HCT116 (cell line): ENCODE results near the gene LAIR1. TPM values are rescaled to one million over a fixed set of nuclear protein-coding genes. Genes with fewer than 3 reads are reported as not detected.
"Not testable (repeated sequence)": the region's sequence is repeated elsewhere in the genome, so short reads cannot be mapped to it uniquely, and the experiment has no call there.

ENCODE experiments used
- ATAC-seq: fragments of 200-7000 bp; cut with Tn5 transposase; 2 replicates; pipeline ENCODE4 v1.9.1; 2020; ENCODE audit warnings: mild to moderate bottlenecking, moderate library complexity
- BruUV-seq: library from RNA; stranded (reverse); fragments of 400-500 nt; replicated peaks from 2 replicates; lab custom pipeline; 2021; lab: Mats Ljungman, UMichigan
- CTCF ChIA-PET: fragments of 300-600 bp; sonication (Branson Sonifier 250); formaldehyde crosslinking; loops from one replicate; lab custom pipeline; 2021; ENCODE audit warnings: antibody characterized with exemption; lab: Charles Lee
- POLR2A ChIA-PET: fragments of 300-600, 350-600 bp; sonication (Branson Sonifier 250); formaldehyde crosslinking; loops from one replicate; lab custom pipeline; 2021; ENCODE audit warnings: antibody characterized with exemption; lab: Charles Lee
- RAD21 ChIA-PET, 2 experiments: fragments of 300-600 bp; sonication (Branson Sonifier 250); formaldehyde crosslinking; loops; one replicate each; lab custom pipeline; 2023; ENCODE audit warnings: low total read pairs in 2 of 2; ENCODE audit not compliant: uncharacterized antibody in 2 of 2, unreplicated experiment in 2 of 2, low non-redundant PET in 1 of 2; lab: Charles Lee
- DNase-seq: peaks from one replicate; pipeline ENCODE4 v3.0.0-alpha.2; 2010; ENCODE audit warnings: low read depth, low spot score
- H2AFZ ChIP-seq: fragments of 200-600 bp; shearing (Covaris generic), sonication (generic); 2 replicates; pipeline ENCODE4 v1.6.1; 2017; ENCODE audit warnings: low read depth, mixed run types, mixed read lengths, antibody characterized with exemption, low read length; ENCODE audit not compliant: poor library complexity, severe bottlenecking
- H3K27ac ChIP-seq: 2 replicates; pipeline ENCODE4 v1.5.1; 2012; ENCODE audit warnings: low read depth, low read length
- H3K27me3 ChIP-seq: fragments of 200-600 bp; sonication (generic); 2 replicates; pipeline ENCODE4 v1.6.1; 2016; ENCODE audit warnings: mixed run types, low read length, mixed read lengths; ENCODE audit not compliant: insufficient read depth
- H3K36me3 ChIP-seq, 2 experiments: fragments of 200-500 bp in 1 of 2; fragments of 200-600 bp in 1 of 2; sonication (Bioruptor generic) in 1 of 2; sonication (generic) in 1 of 2; 2 replicates each; pipeline versions ENCODE4 v1.5.1 to v1.6.1; 2014 to 2016; ENCODE audit warnings: low read length in 2 of 2, inconsistent platforms in 1 of 2, mixed read lengths in 1 of 2, mixed run types in 1 of 2; ENCODE audit not compliant: insufficient read depth in 2 of 2, control insufficient read depth in 1 of 2
- H3K4me1 ChIP-seq, 2 experiments: fragments of 200-600 bp in 1 of 2; sonication (generic) in 1 of 2; 2 replicates each; pipeline versions ENCODE4 v1.5.1 to v1.6.1; 2012 to 2017; ENCODE audit warnings: low read length in 2 of 2, inconsistent platforms in 1 of 2, mild to moderate bottlenecking in 1 of 2, mixed read lengths in 1 of 2, mixed run types in 1 of 2, moderate library complexity in 1 of 2; ENCODE audit not compliant: insufficient read depth in 2 of 2, control insufficient read depth in 1 of 2
- H3K4me2 ChIP-seq: fragments of 200-600 bp; sonication (generic); 2 replicates; pipeline ENCODE4 v1.6.1; 2017; ENCODE audit warnings: mixed run types, low read length, mixed read lengths
- H3K4me3 ChIP-seq, 2 experiments: fragments of 200-600 bp in 1 of 2; sonication (generic) in 1 of 2; replicated peaks in 1 of 2; 2 replicates each; pipeline ENCODE4 v1.5.1; 2011 to 2016; ENCODE audit warnings: low read length in 2 of 2, control low read depth in 1 of 2, low read depth in 1 of 2, mild to moderate bottlenecking in 1 of 2, mixed read lengths in 1 of 2, mixed run types in 1 of 2
- H3K79me2 ChIP-seq: fragments of 200-600 bp; sonication (generic); 2 replicates; pipeline ENCODE4 v1.6.1; 2017; ENCODE audit warnings: mild to moderate bottlenecking, mixed run types, low read length, moderate library complexity, mixed read lengths; ENCODE audit not compliant: insufficient read depth
- H3K9ac ChIP-seq: fragments of 200-600 bp; sonication (generic); 2 replicates; pipeline ENCODE4 v1.6.1; 2016; ENCODE audit warnings: low read length, mixed read lengths
- H3K9me2 ChIP-seq: fragments of 200-600 bp; sonication (generic), shearing (Covaris generic); 2 replicates; pipeline ENCODE4 v1.6.1; 2017; ENCODE audit warnings: mixed run types, mild to moderate bottlenecking, moderate library complexity; ENCODE audit not compliant: insufficient read depth
- H3K9me3 ChIP-seq, 2 experiments: fragments of 200-500 bp in 1 of 2; fragments of 200-600 bp in 1 of 2; sonication (Bioruptor generic) in 1 of 2; sonication (generic) in 1 of 2; 2 replicates each; pipeline ENCODE4 v1.6.1; 2014 to 2017; ENCODE audit warnings: low read length in 2 of 2, mixed read lengths in 2 of 2, inconsistent platforms in 1 of 2, low read depth in 1 of 2, mild to moderate bottlenecking in 1 of 2, mixed run types in 1 of 2, moderate library complexity in 1 of 2; ENCODE audit not compliant: control insufficient read depth in 1 of 2, insufficient read depth in 1 of 2
- H4K20me1 ChIP-seq: fragments of 200-600 bp; sonication (generic), shearing (Covaris generic); 2 replicates; pipeline ENCODE4 v1.6.1; 2017; ENCODE audit warnings: mixed run types, mild to moderate bottlenecking, moderate library complexity; ENCODE audit not compliant: insufficient read depth
- CEBPB ChIP-seq: IDR thresholded peaks from 2 replicates; pipeline ENCODE4 v1.6.1; 2012; ENCODE audit warnings: low read depth
- EZH2phosphoT487 ChIP-seq: fragments of 200-600 bp; IDR thresholded peaks from 2 replicates; pipeline ENCODE4 v1.6.1; 2018; ENCODE audit warnings: antibody characterized with exemption, borderline replicate concordance
- JUND ChIP-seq: IDR thresholded peaks from 2 replicates; pipeline ENCODE4 v1.6.1; 2012
- POLR2A ChIP-seq: IDR thresholded peaks from 2 replicates; pipeline ENCODE4 v1.7.0; 2011; ENCODE audit warnings: borderline replicate concordance; ENCODE audit not compliant: insufficient read depth, insufficient read length; ENCODE audit errors: extremely low read depth
- POLR2AphosphoS5 ChIP-seq: IDR thresholded peaks from 2 replicates; pipeline ENCODE4 v1.6.1; 2011; ENCODE audit warnings: mild to moderate bottlenecking, low read depth, low read length, moderate library complexity
- SRF ChIP-seq: IDR thresholded peaks from 2 replicates; pipeline ENCODE4 v1.6.1; 2012; ENCODE audit warnings: low read depth
- TCF7L2 ChIP-seq: IDR thresholded peaks from 2 replicates; pipeline ENCODE4 v1.7.0; 2011; ENCODE audit warnings: borderline replicate concordance, inconsistent platforms; ENCODE audit not compliant: insufficient read depth, insufficient read length; ENCODE audit errors: extremely low read depth
- YY1 ChIP-seq: IDR thresholded peaks from 2 replicates; pipeline ENCODE4 v1.6.1; 2011; ENCODE audit warnings: low read length, low read depth, moderate library complexity, mild to moderate bottlenecking; ENCODE audit not compliant: insufficient replicate concordance; ENCODE audit errors: extremely low read depth
- ZNF274 ChIP-seq: fragments of 200-500 bp; sonication (Bioruptor generic); IDR thresholded peaks from 2 replicates; pipeline ENCODE4 v1.6.1; 2014; ENCODE audit warnings: mild to moderate bottlenecking, low read depth, low read length, inconsistent platforms
- intact Hi-C: fragments of 100-400 bp; cut with micrococcal nuclease; formaldehyde crosslinking; loops from 2 replicates; pipeline ENCODE4 v1.10.0; 2022
- total RNA-seq: library from RNA; stranded (reverse); gene quantifications from one replicate; pipeline ENCODE4 v1.2.1, GENCODE V29; 2021; ENCODE audit not compliant: unreplicated experiment
- TF ChIP-seq, protein P1 (sequence below): IDR thresholded peaks from 2 replicates; pipeline ENCODE4 v1.6.1; 2012; ENCODE audit warnings: low read depth
- TF ChIP-seq, protein P2 (sequence below): IDR thresholded peaks from 2 replicates; pipeline ENCODE4 v1.6.1; 2011; ENCODE audit warnings: mild to moderate bottlenecking, low read length, moderate library complexity; ENCODE audit not compliant: insufficient replicate concordance; ENCODE audit errors: extremely low read depth

The LAIR1 gene
- total RNA-seq, 1 experiment from 2014 or later: 0.89 TPM

DNA sequence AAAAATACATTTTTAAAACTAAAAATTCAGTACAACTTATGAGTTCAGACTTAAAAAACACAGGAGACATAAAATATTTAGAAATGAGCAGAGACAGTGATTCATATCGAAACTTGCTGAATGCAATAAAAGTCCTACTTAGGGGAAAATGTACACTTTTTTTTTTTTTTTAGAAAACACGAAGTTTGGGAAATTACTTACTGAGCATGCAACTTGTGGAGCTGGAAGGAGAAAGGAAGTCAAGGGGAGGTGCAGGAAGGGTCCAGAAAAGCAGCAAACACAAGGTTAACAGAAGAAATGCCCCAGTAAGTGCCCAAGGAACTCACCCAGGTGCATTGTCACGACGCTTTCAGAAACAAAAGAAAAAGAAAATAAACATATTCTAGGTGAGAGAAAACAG lies 18.6 kb upstream of the LAIR1 start:
- ChIA-PET POLR2A (no interaction called here), CTCF (interaction anchor here (1.7 kb wide), 1 partner anchor 8 kb away, joined by 9 read pairs; no protein-coding TSS in a partner anchor), RAD21 (no interaction called here)
- H3K4me1 ChIP-seq: peaks cover 0 to 4% of the 10 kb centered on the region in 2 experiments; a peak in 1 of 4 replicates
- no peak for TF ChIP-seq TCF7L2
- TF ChIP-seq JUND: no peak
- no peak for TF ChIP-seq ZNF274
- no peak for TF ChIP-seq SRF
- TF ChIP-seq, protein P1, sequence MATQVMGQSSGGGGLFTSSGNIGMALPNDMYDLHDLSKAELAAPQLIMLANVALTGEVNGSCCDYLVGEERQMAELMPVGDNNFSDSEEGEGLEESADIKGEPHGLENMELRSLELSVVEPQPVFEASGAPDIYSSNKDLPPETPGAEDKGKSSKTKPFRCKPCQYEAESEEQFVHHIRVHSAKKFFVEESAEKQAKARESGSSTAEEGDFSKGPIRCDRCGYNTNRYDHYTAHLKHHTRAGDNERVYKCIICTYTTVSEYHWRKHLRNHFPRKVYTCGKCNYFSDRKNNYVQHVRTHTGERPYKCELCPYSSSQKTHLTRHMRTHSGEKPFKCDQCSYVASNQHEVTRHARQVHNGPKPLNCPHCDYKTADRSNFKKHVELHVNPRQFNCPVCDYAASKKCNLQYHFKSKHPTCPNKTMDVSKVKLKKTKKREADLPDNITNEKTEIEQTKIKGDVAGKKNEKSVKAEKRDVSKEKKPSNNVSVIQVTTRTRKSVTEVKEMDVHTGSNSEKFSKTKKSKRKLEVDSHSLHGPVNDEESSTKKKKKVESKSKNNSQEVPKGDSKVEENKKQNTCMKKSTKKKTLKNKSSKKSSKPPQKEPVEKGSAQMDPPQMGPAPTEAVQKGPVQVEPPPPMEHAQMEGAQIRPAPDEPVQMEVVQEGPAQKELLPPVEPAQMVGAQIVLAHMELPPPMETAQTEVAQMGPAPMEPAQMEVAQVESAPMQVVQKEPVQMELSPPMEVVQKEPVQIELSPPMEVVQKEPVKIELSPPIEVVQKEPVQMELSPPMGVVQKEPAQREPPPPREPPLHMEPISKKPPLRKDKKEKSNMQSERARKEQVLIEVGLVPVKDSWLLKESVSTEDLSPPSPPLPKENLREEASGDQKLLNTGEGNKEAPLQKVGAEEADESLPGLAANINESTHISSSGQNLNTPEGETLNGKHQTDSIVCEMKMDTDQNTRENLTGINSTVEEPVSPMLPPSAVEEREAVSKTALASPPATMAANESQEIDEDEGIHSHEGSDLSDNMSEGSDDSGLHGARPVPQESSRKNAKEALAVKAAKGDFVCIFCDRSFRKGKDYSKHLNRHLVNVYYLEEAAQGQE: no peak
- TF ChIP-seq POLR2AphosphoS5: no peak
- no peak for TF ChIP-seq POLR2A
- no peak for TF ChIP-seq EZH2phosphoT487
- no peak for TF ChIP-seq CEBPB
- TF ChIP-seq, protein P2, sequence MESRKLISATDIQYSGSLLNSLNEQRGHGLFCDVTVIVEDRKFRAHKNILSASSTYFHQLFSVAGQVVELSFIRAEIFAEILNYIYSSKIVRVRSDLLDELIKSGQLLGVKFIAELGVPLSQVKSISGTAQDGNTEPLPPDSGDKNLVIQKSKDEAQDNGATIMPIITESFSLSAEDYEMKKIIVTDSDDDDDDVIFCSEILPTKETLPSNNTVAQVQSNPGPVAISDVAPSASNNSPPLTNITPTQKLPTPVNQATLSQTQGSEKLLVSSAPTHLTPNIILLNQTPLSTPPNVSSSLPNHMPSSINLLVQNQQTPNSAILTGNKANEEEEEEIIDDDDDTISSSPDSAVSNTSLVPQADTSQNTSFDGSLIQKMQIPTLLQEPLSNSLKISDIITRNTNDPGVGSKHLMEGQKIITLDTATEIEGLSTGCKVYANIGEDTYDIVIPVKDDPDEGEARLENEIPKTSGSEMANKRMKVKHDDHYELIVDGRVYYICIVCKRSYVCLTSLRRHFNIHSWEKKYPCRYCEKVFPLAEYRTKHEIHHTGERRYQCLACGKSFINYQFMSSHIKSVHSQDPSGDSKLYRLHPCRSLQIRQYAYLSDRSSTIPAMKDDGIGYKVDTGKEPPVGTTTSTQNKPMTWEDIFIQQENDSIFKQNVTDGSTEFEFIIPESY: no peak
- TF ChIP-seq YY1: no peak
- H3K9me3 ChIP-seq: no peaks in the 10 kb centered on the region
- DNase-seq (no peak), ATAC-seq (no peak)
- H3K4me3 ChIP-seq: no peak overlapping the region
- no TSS peak for BruUV-seq
- no peaks in the 10 kb centered on the region for H4K20me1 ChIP-seq
- H3K27me3 ChIP-seq: peaks cover 5% of the 10 kb centered on the region; the same call in 1 of the 2 replicates
- no peak overlapping the region for H3K9ac ChIP-seq
- intact Hi-C loops: no loop called here
- H3K9me2 ChIP-seq: no peaks in the 10 kb centered on the region
- H3K4me2 ChIP-seq: no peak overlapping the region
- no peak overlapping the region for H3K27ac ChIP-seq
- no peak overlapping the region for H2AFZ ChIP-seq
- H3K36me3 ChIP-seq: no peaks in the 10 kb centered on the region
- no peaks in the 10 kb centered on the region for H3K79me2 ChIP-seq

DNA sequence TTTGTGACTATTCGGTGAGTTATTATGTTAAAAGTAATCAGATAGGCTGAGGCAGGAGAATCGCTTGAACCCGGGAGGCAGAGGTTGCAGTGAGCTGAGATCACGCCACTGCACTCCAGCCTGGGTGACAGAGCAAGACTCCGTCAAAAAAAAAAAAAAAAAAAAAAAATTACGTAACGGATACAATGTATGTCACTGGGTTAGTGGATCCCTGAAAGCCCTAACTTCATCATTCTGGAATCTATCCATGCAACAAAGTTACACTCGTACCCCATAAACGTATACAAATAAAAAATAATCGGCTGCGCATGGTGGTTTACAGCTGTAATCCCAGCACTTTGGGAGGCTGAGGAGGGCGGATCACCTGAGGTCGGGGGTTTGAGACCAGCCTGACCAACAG lies 17.3 kb upstream of the LAIR1 start:
- ATAC-seq, intact Hi-C loops, RAD21 ChIA-PET, H4K20me1 ChIP-seq, H3K9me3 ChIP-seq, H3K4me1 ChIP-seq, H3K4me2 ChIP-seq, H3K9me2 ChIP-seq, DNase-seq, H3K9ac ChIP-seq, H3K36me3 ChIP-seq, POLR2A ChIA-PET, H2AFZ ChIP-seq, H3K4me3 ChIP-seq, BruUV-seq, H3K27me3 ChIP-seq, H3K79me2 ChIP-seq, H3K27ac ChIP-seq: not testable (repeated sequence)
- CTCF ChIA-PET: interaction anchor here (1.7 kb wide), 1 partner anchor 9 kb away, joined by 9 read pairs; no protein-coding TSS in a partner anchor
